GM21737 (cell line): ENCODE measurements around the gene KDM3B.
"Not testable (repeated sequence)": the region's sequence is repeated elsewhere in the genome, so short reads cannot be mapped to it uniquely, and the experiment has no call there.

Experiments
- ATAC-seq: cut with Tn5 transposase; IDR thresholded peaks from one replicate; pipeline ENCODE4 v1.9.1; 2021; ENCODE audit warnings: mild to moderate bottlenecking, moderate library complexity; ENCODE audit not compliant: unreplicated experiment

KDM3B gene

DNA sequence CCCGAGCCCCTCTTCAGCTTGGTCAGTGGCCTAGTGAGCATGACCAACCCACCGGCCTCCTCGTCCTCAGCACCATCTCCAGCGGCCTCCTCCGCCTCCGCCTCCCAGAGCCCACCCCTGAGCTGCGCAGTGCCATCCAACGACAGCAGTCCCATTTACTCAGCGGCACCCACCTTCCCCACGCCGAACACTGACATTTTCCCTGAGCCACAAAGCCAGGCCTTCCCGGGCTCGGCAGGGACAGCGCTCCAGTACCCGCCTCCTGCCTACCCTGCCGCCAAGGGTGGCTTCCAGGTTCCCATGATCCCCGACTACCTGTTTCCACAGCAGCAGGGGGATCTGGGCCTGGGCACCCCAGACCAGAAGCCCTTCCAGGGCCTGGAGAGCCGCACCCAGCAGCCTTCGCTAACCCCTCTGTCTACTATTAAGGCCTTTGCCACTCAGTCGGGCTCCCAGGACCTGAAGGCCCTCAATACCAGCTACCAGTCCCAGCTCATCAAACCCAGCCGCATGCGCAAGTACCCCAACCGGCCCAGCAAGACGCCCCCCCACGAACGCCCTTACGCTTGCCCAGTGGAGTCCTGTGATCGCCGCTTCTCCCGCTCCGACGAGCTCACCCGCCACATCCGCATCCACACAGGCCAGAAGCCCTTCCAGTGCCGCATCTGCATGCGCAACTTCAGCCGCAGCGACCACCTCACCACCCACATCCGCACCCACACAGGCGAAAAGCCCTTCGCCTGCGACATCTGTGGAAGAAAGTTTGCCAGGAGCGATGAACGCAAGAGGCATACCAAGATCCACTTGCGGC, 114.6 kb downstream of the KDM3B start:
- ATAC-seq: no peak

DNA sequence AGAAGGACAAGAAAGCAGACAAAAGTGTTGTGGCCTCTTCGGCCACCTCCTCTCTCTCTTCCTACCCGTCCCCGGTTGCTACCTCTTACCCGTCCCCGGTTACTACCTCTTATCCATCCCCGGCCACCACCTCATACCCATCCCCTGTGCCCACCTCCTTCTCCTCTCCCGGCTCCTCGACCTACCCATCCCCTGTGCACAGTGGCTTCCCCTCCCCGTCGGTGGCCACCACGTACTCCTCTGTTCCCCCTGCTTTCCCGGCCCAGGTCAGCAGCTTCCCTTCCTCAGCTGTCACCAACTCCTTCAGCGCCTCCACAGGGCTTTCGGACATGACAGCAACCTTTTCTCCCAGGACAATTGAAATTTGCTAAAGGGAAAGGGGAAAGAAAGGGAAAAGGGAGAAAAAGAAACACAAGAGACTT, 115.2 kb downstream of the KDM3B start:
- no peak for ATAC-seq

DNA sequence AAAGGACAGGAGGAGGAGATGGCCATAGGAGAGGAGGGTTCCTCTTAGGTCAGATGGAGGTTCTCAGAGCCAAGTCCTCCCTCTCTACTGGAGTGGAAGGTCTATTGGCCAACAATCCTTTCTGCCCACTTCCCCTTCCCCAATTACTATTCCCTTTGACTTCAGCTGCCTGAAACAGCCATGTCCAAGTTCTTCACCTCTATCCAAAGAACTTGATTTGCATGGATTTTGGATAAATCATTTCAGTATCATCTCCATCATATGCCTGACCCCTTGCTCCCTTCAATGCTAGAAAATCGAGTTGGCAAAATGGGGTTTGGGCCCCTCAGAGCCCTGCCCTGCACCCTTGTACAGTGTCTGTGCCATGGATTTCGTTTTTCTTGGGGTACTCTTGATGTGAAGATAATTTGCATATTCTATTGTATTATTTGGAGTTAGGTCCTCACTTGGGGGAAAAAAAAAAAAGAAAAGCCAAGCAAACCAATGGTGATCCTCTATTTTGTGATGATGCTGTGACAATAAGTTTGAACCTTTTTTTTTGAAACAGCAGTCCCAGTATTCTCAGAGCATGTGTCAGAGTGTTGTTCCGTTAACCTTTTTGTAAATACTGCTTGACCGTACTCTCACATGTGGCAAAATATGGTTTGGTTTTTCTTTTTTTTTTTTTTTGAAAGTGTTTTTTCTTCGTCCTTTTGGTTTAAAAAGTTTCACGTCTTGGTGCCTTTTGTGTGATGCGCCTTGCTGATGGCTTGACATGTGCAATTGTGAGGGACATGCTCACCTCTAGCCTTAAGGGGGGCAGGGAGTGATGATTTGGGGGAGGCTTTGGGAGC, 115.9 kb downstream of the KDM3B start:
- no peak for ATAC-seq

DNA sequence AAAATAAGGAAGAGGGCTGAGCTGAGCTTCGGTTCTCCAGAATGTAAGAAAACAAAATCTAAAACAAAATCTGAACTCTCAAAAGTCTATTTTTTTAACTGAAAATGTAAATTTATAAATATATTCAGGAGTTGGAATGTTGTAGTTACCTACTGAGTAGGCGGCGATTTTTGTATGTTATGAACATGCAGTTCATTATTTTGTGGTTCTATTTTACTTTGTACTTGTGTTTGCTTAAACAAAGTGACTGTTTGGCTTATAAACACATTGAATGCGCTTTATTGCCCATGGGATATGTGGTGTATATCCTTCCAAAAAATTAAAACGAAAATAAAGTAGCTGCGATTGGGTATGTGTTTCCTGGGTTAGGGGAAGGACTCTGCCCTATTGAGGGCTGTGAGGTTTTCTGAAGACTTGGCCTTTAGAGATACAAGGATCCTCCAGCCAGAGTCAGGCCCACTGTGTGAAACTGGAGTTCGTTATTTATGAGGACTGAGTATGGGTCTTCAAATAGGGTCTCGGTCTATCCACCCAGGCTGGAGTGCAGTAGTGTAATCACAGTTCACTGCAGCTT, 116.6 kb downstream of the KDM3B start:
- ATAC-seq: no peak

DNA sequence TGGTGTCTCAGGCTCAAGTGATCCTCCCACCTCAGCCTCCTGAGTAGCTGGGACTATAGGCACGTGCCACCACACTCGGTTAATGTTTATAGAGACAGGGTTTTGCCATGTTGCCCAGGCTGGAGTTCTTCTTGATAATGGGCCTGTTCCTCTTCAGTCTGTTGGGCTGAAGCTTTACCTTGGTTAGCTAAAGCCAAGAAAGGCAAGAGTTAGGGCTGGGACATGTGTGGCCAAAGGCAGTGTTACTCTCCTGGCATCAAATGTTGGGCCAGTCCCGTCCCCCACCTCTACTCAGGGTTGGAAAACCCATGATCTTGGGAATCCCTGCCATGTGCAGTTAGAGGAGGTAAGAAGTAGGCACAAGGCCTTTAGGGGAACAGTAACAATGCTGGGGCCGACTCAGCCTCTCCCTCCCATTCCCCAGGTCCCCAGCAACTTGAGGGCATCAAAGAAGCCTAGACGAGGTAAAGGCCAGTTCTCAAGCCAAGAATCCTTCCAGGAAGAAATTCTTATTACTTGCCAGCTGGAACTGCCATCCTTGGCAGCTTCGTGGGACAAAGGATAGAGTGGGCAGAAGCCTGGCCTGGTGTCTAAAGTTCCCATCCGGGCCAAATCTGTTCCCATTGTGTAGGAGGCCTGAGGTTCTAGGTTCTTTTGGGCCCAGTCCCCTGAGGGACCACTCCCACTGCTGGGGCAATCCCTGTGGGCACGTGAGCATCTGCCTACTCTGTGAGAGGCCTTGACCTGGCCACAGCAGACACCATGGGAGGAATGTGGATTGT, 117.2 kb downstream of the KDM3B start:
- no peak for ATAC-seq

DNA sequence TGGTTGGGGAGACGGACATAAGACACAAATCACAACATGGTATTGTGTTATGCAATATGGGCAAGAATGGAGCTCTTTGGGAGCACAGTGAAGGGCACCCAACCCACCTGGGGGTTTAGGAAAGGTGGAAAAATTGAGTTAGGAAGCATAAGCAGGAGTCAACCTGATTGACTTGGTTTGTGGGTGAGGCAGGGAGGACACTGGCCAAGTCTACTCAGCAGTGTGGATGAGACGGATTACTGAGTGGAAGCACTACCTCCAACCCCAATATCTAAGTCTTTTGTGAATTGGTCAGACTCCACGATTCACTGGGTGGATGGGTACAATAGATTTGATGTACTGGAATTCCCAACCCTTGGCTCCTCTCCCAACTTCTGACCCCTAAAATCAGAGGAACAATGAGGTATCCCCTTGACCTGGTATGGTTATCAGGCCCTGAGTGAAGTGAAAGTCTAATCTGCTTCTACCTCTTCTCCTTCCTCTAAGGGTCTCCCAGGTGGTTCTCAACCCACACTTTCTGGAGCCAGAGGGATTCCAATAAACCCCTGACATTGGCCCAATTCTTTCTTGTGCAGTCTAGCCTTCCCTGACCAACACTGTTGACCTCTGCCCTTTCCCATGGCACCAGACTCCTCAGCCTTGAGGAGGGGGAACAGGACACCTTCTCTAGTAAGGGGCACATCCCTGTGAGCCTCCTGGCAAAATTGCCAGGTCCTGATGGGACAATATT, 118.0 kb downstream of the KDM3B start:
- no peak for ATAC-seq

DNA sequence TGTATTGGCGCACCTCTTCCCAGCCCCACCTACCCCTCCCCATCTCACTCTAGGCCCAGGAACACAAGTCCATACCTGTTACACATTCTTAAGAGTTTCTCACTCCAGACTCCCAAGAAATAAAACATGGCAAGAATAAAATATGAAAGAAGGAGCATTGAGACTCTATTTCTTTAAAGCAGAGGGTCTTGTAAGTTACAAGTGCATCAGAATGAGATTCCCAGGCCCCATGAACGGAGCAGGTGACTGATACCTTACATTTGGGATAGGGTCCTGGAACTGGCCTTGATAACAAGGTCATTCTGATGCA, 118.5 kb downstream of the KDM3B start:
- ATAC-seq: no peak

DNA sequence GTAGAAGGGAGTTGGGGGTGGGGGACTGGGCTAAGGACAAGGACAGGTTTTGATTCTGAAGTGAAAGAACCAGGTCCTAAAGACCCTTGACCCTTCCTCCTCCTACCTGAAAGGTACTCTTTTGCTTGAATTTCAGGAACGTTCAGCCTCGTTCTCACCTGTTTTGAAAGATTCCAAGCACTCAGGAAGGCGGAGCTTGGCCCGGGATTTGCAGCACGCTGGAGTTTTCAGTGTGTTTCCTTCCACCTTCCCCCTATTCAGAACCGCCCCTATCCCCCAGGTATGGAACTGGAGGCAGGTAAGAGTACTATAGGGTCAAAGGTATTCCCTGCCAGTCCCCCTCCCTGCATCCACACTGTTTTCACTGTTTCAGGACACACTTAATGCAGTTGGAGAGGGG, 119.9 kb downstream of the KDM3B start:
- ATAC-seq: no peak

DNA sequence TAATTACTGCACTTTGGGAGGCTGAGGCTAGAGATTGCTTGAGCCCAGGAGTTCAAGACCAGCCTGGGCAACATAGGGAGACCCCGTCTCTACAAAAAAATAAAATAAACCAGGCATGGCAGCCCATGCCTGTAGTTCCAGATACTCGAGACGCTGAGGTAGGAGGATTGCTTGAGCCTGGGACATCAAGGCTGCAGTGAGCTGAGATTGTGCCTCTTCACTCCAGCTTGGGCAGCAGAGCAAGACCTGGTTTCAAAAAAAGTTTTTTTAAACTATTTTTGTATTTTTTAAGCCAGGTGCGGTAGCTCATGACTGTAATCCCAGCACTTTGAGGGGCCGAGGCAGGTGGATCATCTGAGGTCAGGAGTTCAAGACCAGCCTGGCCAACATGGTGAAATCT, 120.7 kb downstream of the KDM3B start:
- ATAC-seq: not testable (repeated sequence)

DNA sequence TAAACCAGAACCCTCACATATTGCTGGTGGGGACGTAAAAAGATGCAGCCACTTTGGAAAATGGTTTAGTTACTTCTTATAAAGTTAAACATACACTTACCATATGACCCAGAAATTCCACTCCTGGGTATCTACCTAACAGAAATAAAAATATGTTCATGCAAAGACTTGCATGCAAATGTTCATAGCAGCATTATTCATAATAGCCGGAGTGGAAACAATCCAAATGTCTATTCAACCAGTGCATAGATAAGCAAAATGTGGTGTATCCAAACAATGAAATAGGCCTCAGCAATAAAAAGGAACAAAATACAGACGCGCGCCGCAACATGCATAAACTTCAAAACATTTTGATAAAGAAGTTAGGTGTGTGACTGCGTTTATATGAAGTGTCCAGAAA, 124.4 kb downstream of the KDM3B start:
- ATAC-seq: no peak

DNA sequence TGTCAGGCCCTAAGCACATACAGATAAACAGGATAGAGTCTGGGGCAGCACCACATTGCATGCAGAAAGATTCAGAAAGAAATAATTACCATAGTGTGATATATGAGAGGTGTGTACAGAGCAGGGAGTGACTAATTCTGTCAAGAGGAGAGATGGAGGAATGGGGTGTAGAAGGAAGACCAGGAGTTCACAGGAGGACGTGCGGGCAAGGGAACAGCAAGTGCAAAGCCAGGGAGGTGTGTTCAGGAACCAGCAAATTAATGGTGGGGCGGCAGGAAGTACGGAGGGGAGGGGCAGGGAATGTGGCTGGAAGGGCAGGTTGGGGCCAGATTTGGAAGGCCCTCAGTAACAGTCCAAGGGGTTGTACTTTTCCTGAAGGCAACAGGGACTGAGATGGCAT, 130.2 kb downstream of the KDM3B start:
- no peak for ATAC-seq
